Body of pancreas (tissue), 4 donors: ENCODE measurements around the gene GABRB1. TPM values are rescaled to one million over a fixed set of nuclear protein-coding genes. Genes with fewer than 3 reads are reported as not detected.

ENCODE experiments used
- ATAC-seq: fragments of 150-250 bp; one replicate; pipeline ENCODE4 v1.9.1; 2016
- DNase-seq, 4 donors: peaks; one replicate each; pipeline ENCODE4 v3.0.0-alpha.2; 2019
- H3K27ac ChIP-seq, 4 donors: fragments of 200-600 bp; sonication (generic); 1 replicate in 3 of 4; 2 replicates in 1 of 4; pipeline versions ENCODE4 v1.5.1 to v1.6.1; 2016 to 2019; ENCODE audit warnings: mild to moderate bottlenecking in 1 of 4, mixed read lengths in 1 of 4, moderate library complexity in 1 of 4
- H3K27me3 ChIP-seq, 2 donors: fragments of 200-600 bp; sonication (generic); one replicate each; pipeline ENCODE4 v1.6.0; 2016; ENCODE audit warnings: mild to moderate bottlenecking in 1 of 2
- H3K36me3 ChIP-seq, 2 donors: fragments of 200-600 bp; sonication (generic); replicated peaks in 1 of 2; 2 replicates each; pipeline ENCODE4 v1.5.1; 2016; ENCODE audit warnings: low read depth in 2 of 2; ENCODE audit not compliant: insufficient read depth in 1 of 2
- H3K4me1 ChIP-seq: fragments of 200-600 bp; sonication (generic); one replicate; pipeline ENCODE4 v1.6.0; 2016
- H3K4me3 ChIP-seq, 2 donors: fragments of 200-600 bp; sonication (generic); 1 replicate in 1 of 2; 2 replicates in 1 of 2; pipeline ENCODE4 v1.5.1; 2016 to 2019
- H3K9me3 ChIP-seq, 3 donors: fragments of 200-600 bp; sonication (generic); 1 replicate in 2 of 3; 2 replicates in 1 of 3; pipeline ENCODE4 v1.5.1; 2016
- POLR2A ChIP-seq, 3 donors: fragments of 450-650 bp; IDR thresholded peaks; one replicate each; pipeline ENCODE4 v1.6.1; 2016; ENCODE audit warnings: antibody characterized with exemption in 3 of 3, mild to moderate bottlenecking in 2 of 3
- WGBS, 2 donors: methylation state at CpG; one replicate each; pipeline ENCODE4 v1.1.5; 2017; 5-methylcytosine and 5-hydroxymethylcytosine counted together
- intact Hi-C: fragments of 100-400 bp; cut with DNase I; formaldehyde crosslinking; loops from one replicate; pipeline ENCODE4 v1.15.1; 2023
- total RNA-seq, 2 donors: library from RNA; depleted of rRNA; stranded (reverse); fragments of >200 nt; gene quantifications; one replicate each; pipeline ENCODE4 v1.1.0, GENCODE V29; 2016
- TF ChIP-seq, protein P1 (sequence below), 7 experiments: fragments of 450-650 bp in 4 of 7; fragments of 200-600 bp in 3 of 7; sonication (generic) in 3 of 7; IDR thresholded peaks; one replicate each; pipeline ENCODE4 v1.5.1; 2016 to 2019; ENCODE audit warnings: antibody characterized with exemption in 7 of 7

GABRB1 gene
- total RNA-seq, 2 donors from 2014 or later: not detected

DNA sequence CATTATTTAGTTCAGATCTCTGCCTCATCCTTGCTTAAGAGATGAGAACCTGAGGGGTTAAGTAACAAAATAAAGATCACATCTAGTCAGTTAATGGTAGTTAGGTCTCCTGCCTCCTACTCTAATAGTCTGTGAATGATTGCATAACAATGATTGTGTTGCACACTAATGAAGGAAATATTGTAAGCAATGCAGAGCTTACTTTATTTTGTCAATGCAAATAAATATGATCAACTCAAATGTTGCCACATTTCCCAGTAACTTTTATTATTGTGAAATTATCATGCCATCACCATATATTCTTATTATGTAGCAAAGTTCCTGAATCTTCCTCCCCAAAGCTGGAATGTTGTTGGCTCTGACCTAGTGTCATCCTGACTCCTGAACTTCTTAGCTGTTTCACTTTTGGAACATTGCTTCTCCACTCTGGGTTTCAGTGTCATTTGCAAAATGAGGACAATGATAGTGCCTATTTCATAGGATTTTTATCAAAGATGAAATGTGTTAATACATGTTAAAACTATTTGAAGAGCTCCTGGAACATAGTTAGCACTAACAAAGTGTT lies 20.9 kb upstream of the GABRB1 start:
- Histone ChIP-seq H3K27ac (no peak overlapping the region), H3K27me3 (no peaks in the 10 kb centered on the region), H3K36me3 (no peaks in the 10 kb centered on the region), H3K4me1 (no peaks in the 10 kb centered on the region), H3K9me3 (no peaks in the 10 kb centered on the region), H3K4me3 (no peak overlapping the region)
- no peak for DNase-seq
- intact Hi-C loops: no loop called here
- TF ChIP-seq, protein P1, sequence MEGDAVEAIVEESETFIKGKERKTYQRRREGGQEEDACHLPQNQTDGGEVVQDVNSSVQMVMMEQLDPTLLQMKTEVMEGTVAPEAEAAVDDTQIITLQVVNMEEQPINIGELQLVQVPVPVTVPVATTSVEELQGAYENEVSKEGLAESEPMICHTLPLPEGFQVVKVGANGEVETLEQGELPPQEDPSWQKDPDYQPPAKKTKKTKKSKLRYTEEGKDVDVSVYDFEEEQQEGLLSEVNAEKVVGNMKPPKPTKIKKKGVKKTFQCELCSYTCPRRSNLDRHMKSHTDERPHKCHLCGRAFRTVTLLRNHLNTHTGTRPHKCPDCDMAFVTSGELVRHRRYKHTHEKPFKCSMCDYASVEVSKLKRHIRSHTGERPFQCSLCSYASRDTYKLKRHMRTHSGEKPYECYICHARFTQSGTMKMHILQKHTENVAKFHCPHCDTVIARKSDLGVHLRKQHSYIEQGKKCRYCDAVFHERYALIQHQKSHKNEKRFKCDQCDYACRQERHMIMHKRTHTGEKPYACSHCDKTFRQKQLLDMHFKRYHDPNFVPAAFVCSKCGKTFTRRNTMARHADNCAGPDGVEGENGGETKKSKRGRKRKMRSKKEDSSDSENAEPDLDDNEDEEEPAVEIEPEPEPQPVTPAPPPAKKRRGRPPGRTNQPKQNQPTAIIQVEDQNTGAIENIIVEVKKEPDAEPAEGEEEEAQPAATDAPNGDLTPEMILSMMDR (IDR thresholded peaks at IDR 0.05): no peak
- TF ChIP-seq POLR2A (IDR thresholded peaks at IDR 0.05): no peak
- ATAC-seq: no peak

DNA sequence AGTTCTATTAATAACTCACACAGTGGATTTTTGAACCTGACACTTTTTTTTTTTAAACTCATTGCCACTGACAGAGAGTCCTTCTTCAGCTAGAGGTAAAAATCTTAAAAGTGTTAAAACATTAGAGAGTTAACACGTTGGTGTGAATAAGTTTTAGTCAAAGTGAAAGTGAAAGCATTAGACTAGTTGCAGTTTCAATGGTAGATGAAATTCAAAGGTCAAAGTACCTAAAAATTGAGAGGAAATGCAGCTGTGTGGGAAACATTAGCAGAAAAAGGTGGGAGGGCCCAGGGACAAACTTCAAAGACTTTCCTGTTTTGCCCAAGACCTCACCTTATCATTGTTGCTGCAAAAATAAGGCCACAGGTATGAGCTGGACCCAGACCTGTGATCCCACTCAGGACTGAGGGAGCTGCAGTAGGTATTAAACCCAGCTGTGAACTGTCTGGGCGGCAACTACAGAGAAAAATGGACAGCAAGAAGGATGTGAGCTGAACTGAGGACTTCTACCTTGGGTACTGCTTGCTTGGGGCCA lies 20.4 kb upstream of the GABRB1 start:
- ATAC-seq (no peak), DNase-seq (no peak)
- no peaks in the 10 kb centered on the region for H3K9me3 ChIP-seq
- no peak for TF ChIP-seq POLR2A (IDR thresholded peaks at IDR 0.05)
- TF ChIP-seq, protein P1 (IDR thresholded peaks at IDR 0.05): no peak
- no peaks in the 10 kb centered on the region for H3K36me3 ChIP-seq
- no peaks in the 10 kb centered on the region for H3K4me1 ChIP-seq
- no peak overlapping the region for H3K27ac ChIP-seq
- no peaks in the 10 kb centered on the region for H3K27me3 ChIP-seq
- intact Hi-C loops: no loop called here
- 47 to 51% methylated on average over 2 of the region's 2 CpGs for WGBS, 2 donors
- no peak overlapping the region for H3K4me3 ChIP-seq

DNA sequence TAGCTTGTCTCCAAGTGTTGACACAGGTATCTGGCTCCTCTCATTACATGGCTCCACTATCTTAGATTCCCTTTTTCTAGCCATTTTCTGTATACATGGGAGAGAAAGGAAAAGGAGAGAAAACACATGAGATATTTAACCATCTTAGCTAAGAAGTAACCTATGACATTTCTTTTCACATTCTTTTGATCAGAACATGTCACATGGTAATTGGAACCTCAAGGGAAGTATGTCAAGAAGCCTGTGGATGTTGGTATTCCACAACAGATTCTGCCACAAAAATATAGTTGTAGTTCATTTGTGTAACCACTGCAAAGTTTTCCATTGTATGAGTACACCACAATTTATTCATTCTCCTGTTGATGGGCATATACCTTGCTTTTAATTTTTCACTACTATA lies 18.7 kb upstream of the GABRB1 start:
- Histone ChIP-seq H3K27me3 (no peaks in the 10 kb centered on the region), H3K4me3 (no peak overlapping the region), H3K4me1 (no peaks in the 10 kb centered on the region), H3K36me3 (no peaks in the 10 kb centered on the region), H3K27ac (no peak overlapping the region), H3K9me3 (no peaks in the 10 kb centered on the region)
- TF ChIP-seq POLR2A (IDR thresholded peaks at IDR 0.05): no peak
- TF ChIP-seq, protein P1 (IDR thresholded peaks at IDR 0.05): no peak
- ATAC-seq (no peak), DNase-seq (no peak)
- intact Hi-C loops: no loop called here

DNA sequence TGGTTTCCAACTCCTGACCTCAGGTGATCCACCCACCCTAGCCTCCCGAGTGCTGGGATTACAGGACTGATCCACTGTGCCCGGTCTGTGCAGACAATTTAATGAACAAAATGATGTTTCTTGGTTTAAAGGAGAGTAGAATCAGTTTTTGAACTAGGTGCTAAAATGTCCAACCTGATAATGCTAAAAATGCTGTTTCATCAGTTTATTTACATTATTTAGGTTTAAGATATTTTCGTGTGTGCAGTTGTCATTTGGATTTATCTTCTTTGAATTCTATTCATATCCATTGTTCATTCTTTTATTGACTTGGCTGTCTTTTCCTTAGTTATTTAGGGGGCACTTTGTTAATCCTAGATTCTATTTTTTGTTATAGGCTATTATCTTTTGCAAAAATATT lies 18.0 kb upstream of the GABRB1 start:
- no peaks in the 10 kb centered on the region for H3K9me3 ChIP-seq
- H3K4me3 ChIP-seq: no peak overlapping the region
- no peaks in the 10 kb centered on the region for H3K36me3 ChIP-seq
- intact Hi-C loops: no loop called here
- DNase-seq (no peak), ATAC-seq (no peak)
- WGBS, 2 donors: 45 to 60% methylated on average over 3 of the region's 3 CpGs
- H3K4me1 ChIP-seq: no peaks in the 10 kb centered on the region
- TF ChIP-seq, protein P1 (IDR thresholded peaks at IDR 0.05): no peak
- no peaks in the 10 kb centered on the region for H3K27me3 ChIP-seq
- H3K27ac ChIP-seq: no peak overlapping the region

GRCh38 chr4:47017081-47017480 lies 14.3 kb upstream of the GABRB1 start:
- no peaks in the 10 kb centered on the region for H3K9me3 ChIP-seq
- H3K27ac ChIP-seq: no peak overlapping the region
- no peaks in the 10 kb centered on the region for H3K4me1 ChIP-seq
- no peak overlapping the region for H3K4me3 ChIP-seq
- TF ChIP-seq, protein P1 (IDR thresholded peaks at IDR 0.05): no peak
- TF ChIP-seq POLR2A (IDR thresholded peaks at IDR 0.05): no peak
- H3K36me3 ChIP-seq: no peaks in the 10 kb centered on the region
- no peak for ATAC-seq
- no peaks in the 10 kb centered on the region for H3K27me3 ChIP-seq
- 78% methylated on average over 4 of the region's 4 CpGs for WGBS, 2 donors
- intact Hi-C loops: no loop called here
- DNase-seq: no peak
